Colon (tissue), 2 donors: Measurements from ENCODE around the gene ATF7.
"Not testable (repeated sequence)": the region's sequence is repeated elsewhere in the genome, so short reads cannot be mapped to it uniquely, and the experiment has no call there.

Experiments used
- FAIRE-seq: peaks from 2 replicates; lab custom pipeline; 2012; peaks lifted over from hg19 to GRCh38; lab: Jason Lieb, UNC
- donor health status: control.
- donor health status: control.

Gene ATF7

DNA sequence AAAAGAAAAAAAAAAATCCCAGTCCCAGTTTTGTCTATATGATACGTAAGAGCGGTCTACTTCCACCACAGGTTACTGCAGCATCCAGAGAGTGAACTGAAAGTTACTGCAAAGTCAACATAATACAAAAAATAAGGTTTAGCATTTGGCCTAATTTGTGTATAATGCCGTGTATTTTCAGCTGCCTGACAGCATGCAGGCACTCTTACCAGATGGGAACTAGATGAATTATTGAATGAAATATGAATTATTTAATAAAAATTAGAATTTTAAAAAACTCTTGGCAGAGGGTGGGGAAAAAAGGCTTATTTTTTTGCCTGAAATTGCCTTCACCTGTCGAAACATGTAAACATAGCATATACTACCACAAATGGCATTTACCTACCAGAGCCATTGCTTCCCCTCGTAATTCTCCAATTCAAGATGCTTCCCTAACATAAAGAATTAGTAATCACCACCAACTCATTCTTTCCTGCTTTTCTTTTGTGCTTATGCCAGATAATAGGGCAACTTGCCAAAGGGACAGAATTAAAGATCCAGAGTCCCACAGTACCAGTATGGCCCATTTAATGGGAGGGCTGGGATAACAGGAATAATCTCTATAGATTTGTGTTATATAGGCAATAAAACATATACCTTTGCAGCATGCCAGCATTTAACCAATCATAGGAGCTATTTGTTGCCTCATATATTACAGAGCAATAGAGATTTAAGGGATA, 31.1 kb downstream of the ATF7 start:
- no peak for FAIRE-seq

DNA sequence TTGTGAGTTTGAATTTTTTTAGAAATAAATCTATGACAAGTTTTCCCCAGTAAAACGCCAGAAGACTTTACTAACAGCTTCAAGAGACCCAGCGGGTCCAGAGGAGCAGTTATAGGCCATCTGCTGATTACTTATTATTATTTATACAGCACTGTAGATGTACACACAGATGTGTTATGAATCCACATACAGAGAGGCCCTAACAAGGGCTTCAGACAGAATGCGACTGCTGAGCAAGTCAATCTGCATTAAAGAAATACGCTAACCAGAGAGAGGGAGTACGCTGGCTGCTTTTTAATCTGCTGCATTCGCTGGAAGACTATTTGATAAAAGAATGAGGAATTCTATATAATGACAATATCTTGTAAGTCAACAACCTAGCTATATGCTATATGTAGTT, 32.5 kb downstream of the ATF7 start:
- FAIRE-seq, result no peak

DNA sequence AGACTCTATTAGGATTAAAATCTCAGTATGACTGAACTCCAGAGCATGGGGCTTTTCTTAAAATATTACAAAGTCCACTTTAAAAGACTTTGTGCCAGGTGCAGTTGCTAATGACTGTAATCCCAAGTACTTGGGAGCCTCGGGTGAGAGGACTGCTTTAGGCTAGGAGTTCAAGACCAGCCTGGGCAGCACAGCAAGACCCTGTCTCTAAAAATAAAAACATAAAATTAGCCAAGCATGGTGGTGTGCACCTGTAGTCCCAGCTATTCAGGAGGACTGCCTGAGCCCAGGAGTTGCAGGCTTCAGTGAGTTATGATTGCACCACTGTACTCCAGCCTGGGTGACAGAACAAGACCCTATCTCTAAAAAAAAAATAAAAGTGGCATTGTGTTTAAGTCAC, 33.2 kb downstream of the ATF7 start:
- FAIRE-seq, result no peak

DNA sequence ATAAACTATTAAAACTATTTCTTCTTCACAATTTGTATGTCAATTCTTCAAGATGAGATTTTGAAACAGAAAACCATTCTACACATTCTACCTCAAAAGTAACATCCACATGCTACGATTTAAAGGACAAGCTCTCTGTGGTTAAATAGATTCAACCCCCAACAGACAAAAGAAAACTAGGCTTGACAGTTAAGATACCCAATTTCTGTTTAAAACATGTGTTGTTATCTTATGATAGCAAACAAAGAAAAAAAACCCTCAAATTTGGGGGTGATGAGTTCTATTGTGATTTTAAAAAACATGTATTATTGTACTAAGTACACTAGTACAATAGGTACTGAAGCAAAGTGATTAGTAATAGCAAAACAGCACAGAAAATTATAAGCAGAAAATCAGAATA, 33.8 kb downstream of the ATF7 start:
- FAIRE-seq, result no peak

DNA sequence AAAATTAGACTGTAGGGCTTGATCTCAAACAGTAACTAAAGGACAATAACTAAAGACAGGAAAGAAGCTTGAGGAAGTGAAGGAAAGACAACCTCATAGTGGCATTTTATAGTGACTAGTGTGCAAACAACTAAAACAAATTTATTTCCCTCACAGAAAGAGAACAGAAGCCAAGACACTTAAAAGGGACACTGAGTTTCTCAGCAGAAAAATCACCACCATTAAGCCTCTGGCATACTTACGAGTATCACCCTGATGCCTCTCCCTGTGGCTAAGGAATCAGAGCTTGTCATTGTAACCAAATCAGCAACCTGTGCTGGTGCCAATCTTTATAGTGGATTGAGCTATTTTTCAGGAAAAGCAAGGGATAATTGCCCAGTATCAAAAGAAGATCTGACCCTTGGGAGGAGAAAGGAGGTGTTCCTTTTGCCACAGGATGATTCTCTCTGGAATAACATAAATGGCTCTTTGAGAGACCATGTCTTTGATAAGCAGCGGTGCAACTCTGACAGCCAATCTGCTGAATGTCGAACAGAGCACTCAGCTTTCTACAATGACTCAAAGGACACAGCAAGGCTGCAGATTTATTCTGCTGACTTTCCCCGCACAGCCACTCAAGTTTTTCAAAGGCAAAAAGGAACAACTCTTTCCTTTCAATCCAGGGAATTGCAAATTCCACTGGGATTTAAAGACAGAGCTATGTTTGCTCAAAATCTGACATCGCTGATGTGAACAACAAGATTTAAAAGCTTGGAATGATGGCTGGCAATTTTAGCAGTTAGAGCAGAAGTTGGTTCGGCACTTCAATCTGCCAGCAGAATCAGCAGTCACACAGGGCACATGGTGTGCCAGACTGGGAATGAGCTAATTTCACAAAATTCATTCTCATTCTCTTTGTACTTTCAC, 34.6 kb downstream of the ATF7 start:
- FAIRE-seq, result no peak

DNA sequence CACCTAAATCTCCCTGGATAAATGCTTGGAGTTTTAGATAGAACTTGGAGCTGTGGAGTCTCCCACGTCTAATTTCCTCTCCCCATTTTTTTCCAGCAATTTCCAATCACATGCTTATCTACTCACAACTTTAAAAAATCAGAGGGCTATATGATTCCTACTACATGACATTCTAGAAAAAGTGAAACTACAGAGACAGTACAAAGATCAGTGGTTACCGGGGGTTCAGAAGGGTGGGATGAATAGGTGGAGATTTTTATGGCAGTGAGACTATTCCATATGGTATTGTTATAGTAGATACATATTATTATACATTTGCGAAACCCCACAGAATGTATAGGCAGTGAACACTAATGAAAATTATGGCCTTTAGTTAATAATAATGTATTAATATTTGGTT, 35.5 kb downstream of the ATF7 start:
- FAIRE-seq, result no peak

DNA sequence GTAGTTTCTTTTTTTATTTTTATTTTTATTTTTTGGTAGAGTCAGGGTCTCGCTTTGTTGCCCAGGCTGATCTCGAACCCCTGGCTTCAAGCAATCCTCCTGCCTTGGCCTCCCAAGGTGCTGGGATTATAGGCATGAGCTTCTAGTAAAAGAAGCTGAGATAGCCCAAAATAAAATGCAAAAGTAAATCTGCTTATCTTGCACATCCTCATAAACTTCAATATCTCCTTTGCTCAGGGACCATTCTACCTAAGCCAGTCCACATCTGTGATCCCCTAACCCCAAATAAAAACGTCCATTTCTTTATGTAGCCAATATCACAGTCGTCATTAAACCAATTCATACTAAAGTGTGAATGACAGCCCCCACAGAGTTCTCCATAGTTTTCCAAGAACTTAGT, 36.3 kb downstream of the ATF7 start:
- no peak for FAIRE-seq

DNA sequence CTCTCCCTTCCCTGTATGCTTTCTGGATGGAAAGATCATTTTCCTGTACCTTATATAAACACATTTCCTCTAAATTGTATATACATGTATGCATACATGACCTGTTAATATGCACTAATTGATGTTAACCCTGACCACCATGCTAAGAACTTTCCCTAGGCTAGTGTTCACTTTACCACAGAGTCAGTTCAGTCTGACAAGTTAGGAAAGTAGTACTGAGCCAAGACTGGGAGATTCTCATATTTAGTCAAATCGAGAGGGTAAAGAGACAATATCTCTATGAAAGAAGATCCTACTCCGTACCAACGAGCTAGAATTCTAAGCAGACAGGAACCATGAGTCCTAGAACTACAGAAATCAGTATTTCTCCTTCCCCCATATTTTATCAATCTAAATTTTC, 36.8 kb downstream of the ATF7 start:
- FAIRE-seq, result no peak

DNA sequence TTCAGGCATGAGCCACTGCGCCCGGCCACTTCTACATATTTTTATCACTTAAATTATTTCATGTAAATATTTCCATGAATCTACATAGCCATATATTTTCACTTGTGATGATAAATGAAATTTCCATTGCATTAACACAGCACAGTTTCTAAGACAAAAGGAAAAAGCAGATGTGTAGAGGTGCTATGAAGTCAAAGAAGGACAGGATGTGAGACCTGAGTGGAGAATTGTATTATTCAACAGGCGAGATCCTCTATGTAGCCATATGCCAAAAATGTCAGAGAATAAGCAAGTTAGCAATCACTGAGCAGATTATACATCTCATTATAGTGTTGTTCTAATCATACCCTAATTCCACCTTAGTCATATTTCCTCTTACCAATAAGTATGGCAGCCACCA, 38.1 kb downstream of the ATF7 start:
- no peak for FAIRE-seq

DNA sequence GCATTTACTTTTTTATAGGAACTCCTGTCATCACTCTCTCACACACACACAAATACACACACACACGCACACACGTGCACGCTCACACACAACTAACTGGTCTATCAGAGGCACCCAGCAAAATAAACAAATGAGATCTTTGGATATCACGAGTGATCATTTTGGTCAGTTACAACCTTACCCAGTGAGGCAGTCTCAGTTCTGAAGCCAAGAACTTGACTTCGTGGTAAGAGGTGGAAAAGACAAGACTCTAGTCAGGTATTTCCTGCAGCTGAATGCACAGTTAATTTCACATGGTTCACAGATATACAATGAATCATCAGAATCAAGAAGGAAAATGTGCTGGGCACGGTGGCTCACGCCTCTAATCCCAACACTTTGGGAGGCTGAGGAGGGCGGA, 39.4 kb downstream of the ATF7 start:
- FAIRE-seq, result no peak

DNA sequence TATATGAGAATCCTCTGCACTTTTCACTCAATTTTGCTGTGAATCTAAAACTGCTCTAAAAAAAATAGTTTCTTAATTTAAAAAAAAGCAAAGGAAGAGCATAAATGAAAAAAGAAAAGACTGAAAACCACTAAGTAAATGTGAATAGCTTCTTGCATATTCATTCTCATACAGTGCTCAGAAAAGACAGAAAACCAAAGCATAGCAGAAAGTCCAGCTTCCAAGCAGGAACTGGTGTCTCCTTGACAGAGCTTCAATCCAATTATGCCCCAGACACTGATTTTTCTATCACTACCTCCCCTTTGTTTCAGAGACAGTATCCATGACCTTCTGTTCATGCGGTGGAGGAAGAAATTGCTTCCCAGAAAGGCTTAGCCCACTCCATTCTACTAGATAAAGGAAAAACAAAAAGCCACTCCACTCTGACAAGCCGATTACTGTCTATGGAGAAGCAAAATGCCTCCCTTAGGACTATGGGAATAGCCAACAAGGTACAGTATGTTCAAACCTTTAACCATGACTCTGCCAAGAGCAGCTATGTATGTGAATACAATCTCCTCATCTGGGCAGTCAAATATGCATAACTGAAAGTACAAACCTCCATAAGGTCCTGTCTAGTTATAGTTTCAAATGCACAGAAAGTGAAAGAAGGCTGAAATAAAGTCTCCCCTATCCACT, 40.6 kb downstream of the ATF7 start:
- FAIRE-seq, result no peak

DNA sequence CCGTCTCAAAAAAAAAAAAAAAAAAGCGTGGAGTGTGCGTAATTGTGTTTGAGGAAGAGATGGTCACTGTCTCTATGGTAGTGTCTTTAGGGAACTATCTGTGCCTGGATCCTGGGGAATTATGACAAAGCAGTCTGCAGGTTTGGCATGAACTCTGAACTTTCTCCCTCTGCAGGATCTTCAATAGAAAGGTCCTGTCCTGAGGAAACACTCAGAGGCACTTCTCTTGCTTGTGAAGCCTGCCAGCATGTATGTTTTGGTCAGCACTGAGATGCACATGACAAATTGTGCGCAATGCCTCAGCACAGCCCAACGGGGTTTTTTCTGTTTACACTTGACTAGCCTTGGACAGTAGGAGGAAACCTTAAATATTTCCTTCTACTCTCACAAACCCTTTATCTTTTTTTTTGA, 46.6 kb downstream of the ATF7 start:
- FAIRE-seq, result no peak

DNA sequence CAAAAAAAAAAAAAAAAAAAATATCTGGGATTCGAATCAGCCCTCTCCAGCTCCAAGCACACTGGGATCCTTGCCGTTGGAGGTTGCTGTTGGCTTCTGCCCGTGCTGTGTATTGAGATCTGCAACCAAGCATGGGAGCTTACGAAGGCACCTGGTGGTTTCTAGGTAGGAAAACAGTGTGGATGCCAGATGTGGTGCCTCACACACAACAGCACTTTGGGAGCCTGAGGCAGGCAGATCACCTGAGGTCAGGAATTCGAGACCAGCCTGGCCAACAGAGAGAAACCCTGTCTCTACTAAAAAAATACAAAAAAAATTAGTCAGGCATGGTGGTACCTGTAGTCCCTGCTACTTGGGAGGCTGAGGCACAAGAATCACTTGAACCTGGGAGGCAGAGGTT, 47.4 kb downstream of the ATF7 start:
- FAIRE-seq, result no peak

DNA sequence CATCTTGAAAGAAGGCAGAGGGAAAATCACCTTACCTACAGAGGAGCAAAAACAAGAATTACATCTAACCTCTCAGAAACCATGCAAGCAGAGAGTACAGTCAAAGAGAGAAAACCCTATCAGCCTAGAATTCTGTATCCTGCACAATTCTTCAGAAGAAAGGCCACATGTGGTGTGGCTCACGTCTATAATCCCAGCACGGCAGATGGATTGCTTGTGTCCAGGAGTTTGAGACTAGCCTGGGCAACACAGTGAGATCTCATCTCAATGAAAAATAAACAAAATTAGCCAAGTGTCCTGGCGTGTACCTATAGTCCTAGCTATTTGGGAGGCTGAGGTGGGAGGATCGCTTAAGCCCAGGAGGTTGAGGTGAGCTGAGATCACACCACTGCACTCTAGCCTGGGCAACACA, 48.2 kb downstream of the ATF7 start:
- FAIRE-seq, result no peak

DNA sequence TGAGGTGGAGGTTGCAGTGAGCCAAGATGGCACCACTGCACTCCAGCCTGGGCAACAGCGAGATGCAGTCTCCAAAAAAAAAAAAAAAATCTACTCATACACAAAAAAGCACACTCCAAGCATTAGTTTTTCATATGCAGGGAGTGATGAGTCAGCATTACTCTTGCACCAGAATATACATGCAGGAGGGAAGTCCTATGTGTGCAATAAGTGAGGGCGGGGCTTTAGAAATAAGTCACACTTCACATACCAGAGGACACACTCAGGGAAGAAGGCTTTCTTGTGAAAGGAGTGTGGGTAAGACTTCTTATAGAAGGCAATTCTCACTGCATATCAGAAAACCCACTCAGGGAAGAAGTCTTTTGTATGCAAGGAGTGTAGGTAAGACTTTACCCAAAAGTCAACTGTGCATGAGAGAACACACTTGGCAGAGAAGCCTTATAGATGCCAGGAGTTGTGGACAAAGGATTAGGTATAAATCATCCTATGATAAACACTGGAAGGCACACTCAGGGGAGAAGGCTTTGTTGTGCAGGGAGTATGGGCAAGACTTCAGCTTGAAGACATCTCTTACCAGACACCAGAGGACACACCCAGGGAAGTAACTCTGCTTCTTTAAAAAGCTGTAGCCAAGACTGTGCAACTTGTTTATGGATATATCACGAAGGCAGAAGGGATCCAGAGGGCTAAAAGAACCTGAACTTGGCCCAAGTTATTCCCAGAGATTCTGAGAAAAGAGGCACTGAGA, 50.5 kb downstream of the ATF7 start:
- no peak for FAIRE-seq

DNA sequence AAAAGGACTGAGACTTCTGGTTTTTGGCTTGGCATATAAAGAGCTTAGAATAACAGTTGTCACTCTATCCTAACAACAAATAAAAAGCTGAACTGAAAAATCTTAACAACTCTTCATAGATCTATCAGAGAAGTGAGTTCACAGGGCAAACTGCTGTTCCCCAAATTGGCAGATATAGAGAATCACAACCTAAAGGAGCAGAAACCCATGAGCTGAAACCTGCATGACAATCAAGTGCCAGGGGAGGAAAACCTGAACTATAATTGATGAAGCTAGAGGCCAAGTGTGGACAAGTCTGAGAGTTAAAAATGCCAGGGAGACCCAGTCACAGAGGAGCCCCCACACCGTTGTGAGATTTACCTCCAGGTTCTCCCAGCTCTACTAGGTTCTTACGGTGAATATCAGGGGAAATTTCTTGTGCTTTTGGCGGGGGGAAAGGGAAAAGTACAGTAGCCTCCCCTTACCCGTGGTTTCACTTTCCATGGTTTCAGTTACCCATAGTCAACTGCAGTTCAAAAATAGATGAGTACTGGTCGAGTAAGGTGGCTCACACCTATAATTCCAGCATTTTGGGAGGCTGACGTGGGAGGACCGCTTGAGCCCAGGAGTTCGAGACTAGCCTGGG, 53.9 kb downstream of the ATF7 start:
- no peak for FAIRE-seq

DNA sequence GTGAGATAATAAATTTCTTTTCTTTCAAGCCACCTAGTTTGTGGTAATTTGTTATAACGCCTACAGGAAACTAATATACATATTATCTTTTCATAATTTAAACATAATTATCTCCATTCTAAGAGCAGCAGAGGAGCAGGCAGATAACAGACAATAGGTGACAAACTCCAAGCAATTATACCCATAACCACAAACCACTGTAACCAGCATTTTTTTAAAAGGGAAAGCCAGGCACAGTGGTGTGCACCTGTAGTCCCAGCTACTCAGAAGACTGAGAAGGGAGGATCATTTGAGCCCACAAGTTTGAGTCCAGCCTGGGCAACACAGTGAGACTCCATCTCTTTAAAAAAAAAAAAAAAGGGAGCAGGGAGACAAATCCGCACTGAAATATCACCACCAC, 54.9 kb downstream of the ATF7 start:
- FAIRE-seq, result no peak

DNA sequence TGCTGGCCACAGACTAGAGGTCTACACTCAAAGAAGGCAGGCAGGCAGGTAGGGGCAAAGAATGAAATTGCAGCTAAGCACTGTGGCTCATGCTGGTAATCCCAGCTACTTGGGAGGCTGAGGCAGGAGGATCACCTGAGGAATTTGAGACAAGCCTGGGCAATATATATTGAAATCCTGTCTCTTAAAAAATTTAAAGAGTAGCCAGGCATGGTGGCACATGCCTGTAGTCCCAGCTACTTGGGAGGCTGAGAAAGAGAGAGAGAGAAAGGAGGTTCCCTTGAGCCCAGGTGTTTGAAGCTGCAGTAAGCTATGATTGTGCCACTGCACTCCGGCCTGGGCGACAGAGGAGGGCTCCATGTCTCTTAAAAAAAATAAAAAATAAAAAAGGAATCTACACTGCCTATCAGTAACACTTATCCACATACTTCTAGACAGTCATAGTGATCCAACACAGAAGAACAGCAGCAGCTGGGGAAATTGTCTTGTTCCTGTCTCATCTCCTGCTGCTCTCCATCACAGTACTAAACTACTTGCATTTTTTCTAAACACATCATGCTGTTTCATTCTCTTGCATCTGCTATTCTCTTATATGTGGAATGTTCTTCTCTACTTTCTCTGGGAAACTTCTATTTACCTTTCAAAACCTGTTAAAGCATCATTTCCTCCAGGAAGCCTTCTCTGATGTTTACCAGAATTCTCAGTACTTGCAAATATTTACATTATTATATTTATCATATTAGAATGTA, 57.2 kb downstream of the ATF7 start:
- FAIRE-seq, result no peak

DNA sequence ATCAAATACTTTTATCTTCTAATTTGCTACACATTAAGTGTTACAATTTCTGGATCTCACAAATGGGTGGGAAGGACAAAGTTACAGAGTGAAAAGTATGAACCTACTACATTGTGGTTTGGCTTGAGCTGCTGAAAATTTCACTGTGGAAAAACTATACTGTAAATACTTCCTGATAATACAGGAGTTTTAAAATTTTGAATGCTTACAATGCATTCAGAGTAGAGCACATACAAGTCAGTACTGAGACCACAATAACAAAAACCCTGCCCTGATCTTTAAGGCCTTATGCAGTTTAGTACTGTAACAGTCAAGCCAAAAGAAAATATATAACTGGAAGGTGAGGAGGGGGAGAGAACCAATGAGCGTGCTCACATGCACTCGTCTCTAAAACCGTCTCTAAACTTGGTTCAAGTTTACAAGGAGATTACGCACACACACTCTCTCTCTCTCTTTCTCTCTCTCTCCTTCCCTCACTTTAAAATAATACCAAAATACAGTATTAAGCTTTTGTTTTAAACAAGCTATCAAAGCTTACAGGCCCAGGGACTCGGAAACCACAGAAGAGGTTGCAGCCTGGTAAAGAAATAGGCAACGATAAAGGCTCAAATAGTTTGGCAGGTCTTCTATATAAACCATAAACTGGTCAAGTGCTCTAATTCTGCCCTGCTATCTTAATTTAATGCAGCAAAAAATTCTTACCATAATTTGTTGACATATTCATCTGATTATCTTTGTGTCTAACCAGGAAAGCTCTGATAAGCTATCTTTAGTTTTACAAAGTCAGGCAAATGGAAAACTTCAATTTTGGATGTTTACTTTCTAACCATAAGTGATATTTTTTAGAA, 58.0 kb downstream of the ATF7 start:
- no peak for FAIRE-seq

DNA sequence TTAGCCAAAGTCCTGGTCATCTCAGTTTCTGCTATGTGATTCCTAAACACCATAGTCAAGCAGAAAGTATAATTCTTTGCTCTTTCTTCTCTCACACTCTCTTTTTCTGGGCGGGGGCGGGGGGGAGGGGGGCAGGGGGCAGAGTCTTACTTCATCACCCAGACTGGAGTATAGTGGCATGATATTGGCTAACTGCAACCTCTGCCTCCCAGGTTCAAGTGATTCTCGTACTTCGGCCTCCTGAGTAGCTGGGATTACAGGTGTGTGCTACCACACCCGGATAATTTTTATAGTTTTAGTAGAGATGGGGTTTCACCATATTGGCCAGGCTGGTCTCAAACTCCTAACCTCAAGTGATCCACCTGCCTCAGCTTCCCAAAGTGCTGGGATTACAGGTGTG, 60.8 kb downstream of the ATF7 start:
- FAIRE-seq, result not testable (repeated sequence)
